ENCODE results near the gene SPEG. TPM values are rescaled to one million over a fixed set of nuclear protein-coding genes. Genes with fewer than 3 reads are reported as not detected.

The SPEG gene
- total and polyA plus RNA-seq, 10 donors = 0.74 to 8.2 (median 3.7) TPM

GRCh38 chr2:219468410-219469185 is 34.0 kb downstream of the SPEG start:
- Histone ChIP-seq H3K27ac (no peak overlapping the region), H3K27me3 (replicated peaks in 1 of 7) (peaks cover 0 to 29% (median 0%) of the 10 kb centered on the region in 7 donors), H3K4me1 (no peaks in the 10 kb centered on the region), H3K4me3 (no peak overlapping the region), H3K9me3 (no peaks in the 10 kb centered on the region), H3K36me3 (no peaks in the 10 kb centered on the region)
- TF ChIP-seq CTCF (IDR thresholded peaks at IDR 0.05 in 8 of 11, conservative IDR thresholded peaks at IDR 0.05 in 3 of 11) = no peak
- no peak for TF ChIP-seq POLR2A (IDR thresholded peaks at IDR 0.05)
- no peak for TF ChIP-seq POLR2AphosphoS5 (IDR thresholded peaks at IDR 0.05)
- no peak for DNase-seq
- WGBS, 5 donors = 86 to 92% (median 89%) methylated on average over 9 to 23 of the region's 23 CpGs
- intact Hi-C loops (cut with DNase I; ENCODE audit: low total_unique reads) = no loop called here

- no peaks in the 10 kb centered on the region for H3K36me3 ChIP-seq
- intact Hi-C loops (cut with DNase I; ENCODE audit: low total_unique reads) = no loop called here
- no peaks in the 10 kb centered on the region for H3K4me1 ChIP-seq
- no peak overlapping the region for H3K27ac ChIP-seq
- 68 to 96% (median 87%) methylated on average over 10 to 16 of the region's 16 CpGs for WGBS, 5 donors
- no peaks in the 10 kb centered on the region for H3K9me3 ChIP-seq
- TF ChIP-seq CTCF (IDR thresholded peaks at IDR 0.05 in 8 of 11, conservative IDR thresholded peaks at IDR 0.05 in 3 of 11) (no peak), POLR2AphosphoS5 (IDR thresholded peaks at IDR 0.05) (no peak), POLR2A (IDR thresholded peaks at IDR 0.05) (no peak)
- no peak overlapping the region for H3K4me3 ChIP-seq
- DNase-seq = no peak
- H3K27me3 ChIP-seq (replicated peaks in 1 of 7) = peaks cover 0 to 36% (median 0%) of the 10 kb centered on the region in 7 donors
Measured at GRCh38 chr2:219469186-219469724, 34.6 kb downstream of the SPEG start.

GRCh38 chr2:219470429-219470828 is 35.8 kb downstream of the SPEG start:
- Histone ChIP-seq H3K27ac (no peak overlapping the region), H3K9me3 (no peaks in the 10 kb centered on the region), H3K4me3 (no peak overlapping the region), H3K4me1 (no peaks in the 10 kb centered on the region), H3K27me3 (replicated peaks in 1 of 7) (peaks cover 0 to 47% (median 0%) of the 10 kb centered on the region in 7 donors), H3K36me3 (no peaks in the 10 kb centered on the region)
- intact Hi-C loops (cut with DNase I; ENCODE audit: low total_unique reads) = loop anchor here (10.0 kb wide), 1 partner anchor 64 kb away; no protein-coding TSS in a partner anchor
- TF ChIP-seq POLR2AphosphoS5 (IDR thresholded peaks at IDR 0.05) = no peak
- WGBS, 5 donors = 73 to 83% (median 75%) methylated on average over 4 of the region's 4 CpGs
- DNase-seq = no peak

GRCh38 chr2:219471476-219472371 is 37.1 kb downstream of the SPEG start:
- Histone ChIP-seq H3K9me3 (no peaks in the 10 kb centered on the region), H3K27me3 (replicated peaks in 1 of 7) (peaks cover 0 to 60% (median 0%) of the 10 kb centered on the region in 7 donors), H3K27ac (no peak overlapping the region), H3K4me1 (peaks cover 0 to 7% (median 2%) of the 10 kb centered on the region in 6 donors), H3K36me3 (no peaks in the 10 kb centered on the region), H3K4me3 (no peak overlapping the region)
- DNase-seq = no peak
- intact Hi-C loops (cut with DNase I; ENCODE audit: low total_unique reads) = loop anchor here (10.0 kb wide), 1 partner anchor 63 kb away; no protein-coding TSS in a partner anchor
- TF ChIP-seq CTCF (IDR thresholded peaks at IDR 0.05 in 8 of 11, conservative IDR thresholded peaks at IDR 0.05 in 3 of 11) (no peak), POLR2AphosphoS5 (IDR thresholded peaks at IDR 0.05) (no peak), POLR2A (IDR thresholded peaks at IDR 0.05) (no peak)
- WGBS, 5 donors = 72 to 87% (median 81%) methylated on average over 17 to 22 of the region's 22 CpGs
